ENCODE results near the gene CEL. TPM values are rescaled to one million over a fixed set of nuclear protein-coding genes. Genes with fewer than 3 reads are reported as not detected.

CEL gene
- total RNA-seq, 1 donor from 2014 or later, result 3.5 TPM

GRCh38 chr9:133086894-133087293 lies 25.1 kb downstream of the CEL start:
- Mint-ChIP-seq H3K27ac (ENCODE audit: unreplicated experiment) (no peak overlapping the region), H3K9me3 (no peaks in the 10 kb centered on the region), H3K27me3 (ENCODE audit: low read depth) (no peaks in the 10 kb centered on the region), H3K4me3 (no peak overlapping the region), H3K36me3 (ENCODE audit: low read depth) (no peaks in the 10 kb centered on the region), H3K4me1 (no peaks in the 10 kb centered on the region)
- no peak for DNase-seq (ENCODE audit: low read depth, low spot score)
- TF ChIP-seq CTCF (conservative IDR thresholded peaks at IDR 0.05), result no peak

DNA sequence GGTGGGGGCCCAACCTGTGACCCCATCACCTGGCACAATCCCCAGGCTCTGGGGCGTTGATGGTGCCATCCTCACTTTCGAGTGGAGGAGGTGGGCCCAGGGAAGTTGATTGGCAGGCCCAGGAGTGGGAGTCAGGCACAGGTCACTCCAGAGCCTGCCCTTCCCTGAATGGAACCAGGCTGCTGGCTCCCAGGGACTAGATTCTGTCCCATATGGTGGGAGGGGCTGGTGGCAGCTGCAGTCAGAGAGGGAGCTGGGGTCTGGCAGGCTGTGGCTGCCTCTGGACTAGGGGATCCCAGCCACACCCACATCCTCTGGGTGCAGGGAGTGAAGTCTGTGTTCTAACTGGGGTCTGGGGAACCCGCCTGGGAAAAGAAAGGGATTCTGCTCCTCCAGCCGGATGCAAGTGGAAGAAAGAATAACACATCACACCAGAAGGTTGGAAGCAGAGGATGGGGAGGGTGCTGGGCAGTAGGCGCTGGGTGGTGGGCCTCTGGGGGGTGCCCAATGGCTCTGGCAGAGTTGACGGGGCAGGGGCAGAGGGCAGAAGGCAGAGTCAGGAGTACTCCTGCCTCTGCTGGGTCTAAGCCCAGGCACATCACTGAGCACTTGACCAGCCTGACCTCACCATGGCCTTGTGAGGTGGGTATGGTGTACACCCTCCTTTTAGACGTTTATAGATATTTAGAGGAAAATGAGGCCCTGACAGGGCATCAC lies 25.8 kb downstream of the CEL start:
- H3K27ac Mint-ChIP-seq (ENCODE audit: unreplicated experiment), result peak overlapping the region; percentile 67
- no peaks in the 10 kb centered on the region for H3K36me3 Mint-ChIP-seq (ENCODE audit: low read depth)
- H3K4me3 Mint-ChIP-seq, result no peak overlapping the region
- H3K9me3 Mint-ChIP-seq, result no peaks in the 10 kb centered on the region
- no peaks in the 10 kb centered on the region for H3K4me1 Mint-ChIP-seq
- no peak for DNase-seq (ENCODE audit: low read depth, low spot score)
- no peak for TF ChIP-seq CTCF (conservative IDR thresholded peaks at IDR 0.05)
- no peaks in the 10 kb centered on the region for H3K27me3 Mint-ChIP-seq (ENCODE audit: low read depth)

- H3K9me3 Mint-ChIP-seq, result no peaks in the 10 kb centered on the region
- H3K27me3 Mint-ChIP-seq (ENCODE audit: low read depth), result no peaks in the 10 kb centered on the region
- no peak overlapping the region for H3K27ac Mint-ChIP-seq (ENCODE audit: unreplicated experiment)
- DNase-seq (ENCODE audit: low read depth, low spot score), result no peak
- H3K4me1 Mint-ChIP-seq, result no peaks in the 10 kb centered on the region
- no peak for TF ChIP-seq CTCF (conservative IDR thresholded peaks at IDR 0.05)
- H3K36me3 Mint-ChIP-seq (ENCODE audit: low read depth), result no peaks in the 10 kb centered on the region
- no peak overlapping the region for H3K4me3 Mint-ChIP-seq
Measured at GRCh38 chr9:133088146-133088750, 26.5 kb downstream of the CEL start.

DNA sequence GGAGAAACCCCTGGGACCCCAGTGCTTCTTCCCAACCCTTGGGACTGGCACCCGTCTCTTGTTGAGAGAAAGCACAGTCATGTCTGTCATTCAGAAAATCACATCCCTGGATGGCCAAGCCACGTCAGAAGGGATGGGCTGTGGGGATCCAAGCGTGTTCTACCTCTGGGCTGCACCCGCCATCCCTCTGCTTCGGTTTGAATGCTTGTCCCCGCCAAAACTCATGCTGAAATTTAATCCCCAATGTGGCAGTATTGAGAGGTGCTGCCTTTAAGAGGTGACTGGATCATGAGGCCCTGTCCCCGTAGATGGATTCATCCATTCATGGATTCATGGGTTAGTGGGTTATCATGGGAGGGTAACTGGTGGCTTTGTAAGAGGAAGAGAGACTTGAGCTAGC lies 27.0 kb downstream of the CEL start:
- Mint-ChIP-seq H3K27me3 (ENCODE audit: low read depth) (no peaks in the 10 kb centered on the region), H3K9me3 (no peaks in the 10 kb centered on the region), H3K27ac (ENCODE audit: unreplicated experiment) (no peak overlapping the region)

DNA sequence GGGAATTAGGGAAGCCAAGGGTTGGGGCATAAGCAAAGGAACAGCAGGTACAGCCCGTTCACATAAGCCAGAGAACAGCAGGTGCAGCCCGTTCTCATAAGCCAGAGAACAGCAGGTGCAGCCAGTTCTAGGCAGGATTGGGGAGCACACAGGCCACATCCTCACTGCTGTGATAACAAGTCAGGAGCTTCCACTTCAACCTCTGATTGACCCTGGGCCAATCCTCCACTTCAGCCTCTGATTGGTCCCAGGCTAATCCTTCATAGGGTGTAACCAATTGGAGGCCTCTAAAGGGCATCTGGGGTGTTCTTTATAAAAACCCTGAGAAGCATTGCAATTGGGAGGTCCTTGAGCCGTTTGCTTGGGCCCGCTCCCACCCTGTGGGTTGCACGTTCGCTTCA lies 27.5 kb downstream of the CEL start:
- H3K4me3 Mint-ChIP-seq, result no peak overlapping the region
- no peaks in the 10 kb centered on the region for H3K4me1 Mint-ChIP-seq
- H3K27ac Mint-ChIP-seq (ENCODE audit: unreplicated experiment), result no peak overlapping the region
- no peaks in the 10 kb centered on the region for H3K9me3 Mint-ChIP-seq
- H3K27me3 Mint-ChIP-seq (ENCODE audit: low read depth), result no peaks in the 10 kb centered on the region
- no peak for DNase-seq (ENCODE audit: low read depth, low spot score)
- H3K36me3 Mint-ChIP-seq (ENCODE audit: low read depth), result no peaks in the 10 kb centered on the region
- no peak for TF ChIP-seq CTCF (conservative IDR thresholded peaks at IDR 0.05)

More for the DNA sequence above, 27.0 kb downstream of the CEL start:
- TF ChIP-seq CTCF (conservative IDR thresholded peaks at IDR 0.05), result no peak
- H3K4me1 Mint-ChIP-seq, result no peaks in the 10 kb centered on the region
- H3K36me3 Mint-ChIP-seq (ENCODE audit: low read depth), result no peaks in the 10 kb centered on the region
- no peak for DNase-seq (ENCODE audit: low read depth, low spot score)
- no peak overlapping the region for H3K4me3 Mint-ChIP-seq

Measured in neural crest cell (in vitro differentiated cells).